KOPT-K1 (cell line): ENCODE data around the gene MORN4.

Experiments
- H3K27ac ChIP-seq: fragments of 200-600 bp; sonication (generic); 2 replicates; pipeline ENCODE4 v1.5.1; 2016; ENCODE audit warnings: antibody characterized with exemption, mild to moderate bottlenecking, low read depth, low read length; ENCODE audit not compliant: poor library complexity, severe bottlenecking
- H3K36me3 ChIP-seq: fragments of 200-600 bp; sonication (generic); 2 replicates; pipeline ENCODE4 v1.5.1; 2017; ENCODE audit warnings: antibody characterized with exemption, mild to moderate bottlenecking, low read length, moderate library complexity; ENCODE audit not compliant: insufficient read depth
- H3K9me3 ChIP-seq: fragments of 200-600 bp; sonication (generic); 2 replicates; pipeline ENCODE4 v1.5.1; 2017; ENCODE audit warnings: antibody characterized with exemption, low read length, mild to moderate bottlenecking; ENCODE audit not compliant: insufficient read depth, poor library complexity, severe bottlenecking

Gene MORN4

GRCh38 chr10:97627731-97628130, 5.6 kb downstream of the MORN4 start:
- Histone ChIP-seq H3K27ac (no peak overlapping the region), H3K9me3 (no peaks in the 10 kb centered on the region), H3K36me3 (no peaks in the 10 kb centered on the region)

GRCh38 chr10:97623277-97623676, 10.0 kb downstream of the MORN4 start:
- H3K36me3 ChIP-seq: no peaks in the 10 kb centered on the region
- H3K27ac ChIP-seq: no peak overlapping the region
- no peaks in the 10 kb centered on the region for H3K9me3 ChIP-seq

- H3K27ac ChIP-seq: no peak overlapping the region
- no peaks in the 10 kb centered on the region for H3K9me3 ChIP-seq
- H3K36me3 ChIP-seq: no peaks in the 10 kb centered on the region
These were observed 14.6 kb downstream of the MORN4 start for GRCh38 chr10:97618733-97619132.

- Histone ChIP-seq H3K27ac (no peak overlapping the region), H3K9me3 (no peaks in the 10 kb centered on the region), H3K36me3 (no peaks in the 10 kb centered on the region)
These were observed 15.0 kb downstream of the MORN4 start for GRCh38 chr10:97618285-97618684.

GRCh38 chr10:97612386-97612785, 20.9 kb downstream of the MORN4 start:
- Histone ChIP-seq H3K36me3 (no peaks in the 10 kb centered on the region), H3K9me3 (no peaks in the 10 kb centered on the region), H3K27ac (no peak overlapping the region)

GRCh38 chr10:97611473-97611872, 21.8 kb downstream of the MORN4 start:
- no peaks in the 10 kb centered on the region for H3K36me3 ChIP-seq
- no peaks in the 10 kb centered on the region for H3K9me3 ChIP-seq
- no peak overlapping the region for H3K27ac ChIP-seq

GRCh38 chr10:97608991-97609561, 24.2 kb downstream of the MORN4 start:
- H3K27ac ChIP-seq: no peak overlapping the region
- no peaks in the 10 kb centered on the region for H3K9me3 ChIP-seq
- H3K36me3 ChIP-seq: no peaks in the 10 kb centered on the region

GRCh38 chr10:97607095-97607636, 26.1 kb downstream of the MORN4 start:
- H3K9me3 ChIP-seq: no peaks in the 10 kb centered on the region
- no peaks in the 10 kb centered on the region for H3K36me3 ChIP-seq
- H3K27ac ChIP-seq: no peak overlapping the region

GRCh38 chr10:97601268-97602215, 31.8 kb downstream of the MORN4 start:
- Histone ChIP-seq H3K36me3 (no peaks in the 10 kb centered on the region), H3K27ac (no peak overlapping the region), H3K9me3 (no peaks in the 10 kb centered on the region)

GRCh38 chr10:97600616-97601015, 32.7 kb downstream of the MORN4 start:
- H3K27ac ChIP-seq: no peak overlapping the region
- no peaks in the 10 kb centered on the region for H3K36me3 ChIP-seq
- H3K9me3 ChIP-seq: no peaks in the 10 kb centered on the region

- no peak overlapping the region for H3K27ac ChIP-seq
These were observed 34.1 kb downstream of the MORN4 start for GRCh38 chr10:97599272-97599619.

GRCh38 chr10:97598407-97599271, 34.7 kb downstream of the MORN4 start:
- H3K36me3 ChIP-seq: no peaks in the 10 kb centered on the region
- no peaks in the 10 kb centered on the region for H3K9me3 ChIP-seq
- H3K27ac ChIP-seq: no peak overlapping the region

More at GRCh38 chr10:97599272-97599619, 34.1 kb downstream of the MORN4 start:
- H3K9me3 ChIP-seq: no peaks in the 10 kb centered on the region
- H3K36me3 ChIP-seq: no peaks in the 10 kb centered on the region

GRCh38 chr10:97597778-97598177, 35.5 kb downstream of the MORN4 start:
- H3K36me3 ChIP-seq: no peaks in the 10 kb centered on the region
- H3K27ac ChIP-seq: no peak overlapping the region
- H3K9me3 ChIP-seq: no peaks in the 10 kb centered on the region

- Histone ChIP-seq H3K27ac (no peak overlapping the region), H3K9me3 (no peaks in the 10 kb centered on the region), H3K36me3 (no peaks in the 10 kb centered on the region)
These were observed 36.9 kb downstream of the MORN4 start for GRCh38 chr10:97596101-97597082.
